ENCODE data around the gene LEF1.

LEF1 gene

DNA sequence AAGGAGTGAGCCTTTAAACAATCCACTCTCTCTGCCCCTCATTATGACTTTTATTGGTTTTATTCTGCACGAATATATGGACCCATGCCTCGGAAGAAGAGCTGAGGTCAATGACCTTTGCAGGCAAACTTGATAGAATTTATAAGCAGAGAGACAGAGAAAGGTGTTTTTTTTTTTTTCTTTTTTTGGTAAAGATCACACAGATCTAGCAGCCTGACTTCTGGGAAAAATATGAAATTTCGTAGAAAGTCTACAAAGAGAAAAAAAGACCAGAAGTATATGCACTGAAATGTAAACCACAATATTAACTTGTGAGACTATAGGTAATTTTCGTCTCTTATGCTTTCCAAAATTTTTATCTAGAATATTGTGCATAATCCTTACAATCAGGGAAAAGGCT lies 61.6 kb downstream of the LEF1 start:
- DNase-seq: no peak

DNA sequence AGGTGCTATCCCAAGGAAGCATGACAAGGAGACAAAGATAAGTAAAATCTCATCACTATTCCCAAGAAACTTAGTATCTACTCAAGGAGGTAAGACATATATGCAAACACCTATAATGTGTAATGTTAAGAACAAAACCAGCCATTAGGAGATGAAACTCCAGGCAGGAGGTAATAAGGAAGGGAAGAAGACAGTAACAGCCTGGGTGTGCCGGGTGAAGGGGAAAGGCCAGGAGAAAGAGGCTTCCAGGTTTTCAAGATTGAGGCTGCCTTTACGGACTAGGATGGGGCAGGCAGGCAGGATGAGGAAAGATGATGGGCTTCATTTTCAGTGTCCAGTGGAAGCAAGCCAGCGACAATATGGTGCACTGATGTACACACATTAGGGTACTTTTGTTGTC lies 62.5 kb downstream of the LEF1 start:
- DNase-seq: no peak

DNA sequence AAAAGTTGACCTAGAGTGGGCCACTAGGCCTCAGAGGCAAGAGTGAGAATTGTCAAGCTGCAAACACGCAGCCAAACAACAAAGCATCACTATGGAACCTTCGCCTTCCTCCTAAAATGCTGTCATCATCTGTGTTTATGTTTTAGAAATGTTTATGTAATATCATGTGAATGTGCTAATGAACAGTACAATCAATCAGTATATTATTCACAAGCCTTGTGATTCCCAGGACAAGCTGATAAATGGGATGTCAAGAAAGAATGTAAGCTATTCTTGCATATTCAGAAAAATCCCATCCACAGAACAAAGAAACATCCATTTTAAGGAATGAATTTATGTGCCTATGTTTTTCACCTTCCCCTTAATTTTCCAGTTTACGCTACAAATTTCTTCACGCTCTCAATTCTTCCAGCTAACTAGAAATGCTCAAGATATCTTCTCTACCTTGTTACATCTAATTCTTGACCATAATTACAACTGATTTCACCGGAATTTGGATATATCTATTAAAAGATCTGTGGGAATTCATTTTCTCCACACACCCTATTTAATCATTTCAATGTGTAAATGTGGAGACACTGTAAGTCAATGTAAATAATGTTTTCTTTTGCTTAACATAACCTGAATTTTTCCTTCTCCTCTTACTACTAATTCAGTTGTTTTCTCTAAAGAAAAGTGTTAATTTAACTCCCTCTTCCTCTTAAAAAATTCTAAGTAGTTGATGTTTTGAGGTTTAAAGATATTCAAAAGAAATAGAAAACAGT lies 65.5 kb downstream of the LEF1 start:
- DNase-seq: no peak

GRCh38 chr4:108100827-108101226 lies 67.9 kb downstream of the LEF1 start:
- no peak for DNase-seq

GRCh38 chr4:108099838-108100237 lies 68.9 kb downstream of the LEF1 start:
- DNase-seq: no peak

GRCh38 chr4:108097990-108098553 lies 70.7 kb downstream of the LEF1 start:
- no peak for DNase-seq

GRCh38 chr4:108094923-108095482 lies 73.7 kb downstream of the LEF1 start:
- DNase-seq: no peak

DNA sequence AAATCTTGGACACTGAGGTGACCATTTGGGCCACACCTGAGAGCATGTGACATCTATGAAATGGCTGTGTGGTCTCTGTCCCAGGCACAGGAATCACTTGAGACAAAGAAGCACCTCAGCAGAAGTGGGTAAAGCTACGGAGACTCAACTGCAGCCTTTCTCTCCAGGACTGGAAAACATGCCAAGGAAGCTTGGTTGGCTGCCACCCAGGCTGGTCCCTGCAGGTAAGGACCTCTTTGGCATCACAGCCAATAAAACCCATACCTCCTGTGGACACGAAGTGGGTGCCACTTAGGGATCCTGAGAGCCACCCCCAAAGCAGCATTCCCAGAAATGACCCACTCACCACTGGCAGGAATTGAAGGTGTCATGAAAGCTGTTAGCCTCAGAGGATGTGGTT lies 74.6 kb downstream of the LEF1 start:
- DNase-seq: no peak

- no peak for DNase-seq
Measured at GRCh38 chr4:108092288-108092687, 76.4 kb downstream of the LEF1 start.

GRCh38 chr4:108087293-108087967 lies 81.3 kb downstream of the LEF1 start:
- DNase-seq: no peak

- DNase-seq: no peak
Measured at GRCh38 chr4:108081256-108081655, 87.5 kb downstream of the LEF1 start.

DNA sequence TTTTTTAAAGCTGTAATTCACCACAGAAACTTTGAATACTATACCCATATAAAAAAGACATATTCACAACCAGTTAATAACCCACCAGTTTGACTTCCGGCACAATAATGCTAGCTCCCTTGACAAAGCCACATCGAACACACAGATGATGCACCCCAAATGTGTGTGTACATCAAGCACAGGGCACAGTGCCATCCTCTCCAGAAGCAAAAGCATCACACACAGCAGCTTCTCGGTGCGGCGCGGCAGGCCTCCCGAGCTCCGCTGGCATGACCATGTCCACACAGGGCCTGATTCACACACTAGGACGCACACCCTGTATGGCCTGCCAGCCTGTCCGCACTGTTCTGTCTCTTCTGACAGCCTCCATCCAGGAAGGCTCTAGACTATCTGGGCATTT lies 88.0 kb downstream of the LEF1 start:
- DNase-seq: no peak

- DNase-seq: no peak
Measured at GRCh38 chr4:108078024-108078733, 90.6 kb downstream of the LEF1 start.

DNA sequence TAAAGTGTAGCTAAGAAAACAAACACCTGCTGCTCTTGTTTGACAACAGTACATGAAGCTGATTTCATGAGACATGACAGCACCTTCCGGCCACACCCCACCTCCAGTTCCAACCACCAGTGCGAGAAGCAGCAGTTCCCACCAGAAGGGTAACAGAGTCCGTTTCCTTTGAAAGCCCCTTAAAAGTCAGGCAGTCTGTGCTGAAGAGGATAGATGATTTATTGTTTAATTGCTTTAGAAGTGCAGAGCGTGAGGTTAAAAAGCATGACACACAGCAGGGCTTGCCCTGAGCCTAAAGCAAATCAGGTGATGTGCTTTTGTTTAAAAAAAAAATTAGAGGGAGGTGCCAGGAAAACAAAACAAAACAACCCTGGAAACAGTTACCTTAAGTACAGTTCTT lies 96.4 kb downstream of the LEF1 start:
- DNase-seq: no peak

DNA sequence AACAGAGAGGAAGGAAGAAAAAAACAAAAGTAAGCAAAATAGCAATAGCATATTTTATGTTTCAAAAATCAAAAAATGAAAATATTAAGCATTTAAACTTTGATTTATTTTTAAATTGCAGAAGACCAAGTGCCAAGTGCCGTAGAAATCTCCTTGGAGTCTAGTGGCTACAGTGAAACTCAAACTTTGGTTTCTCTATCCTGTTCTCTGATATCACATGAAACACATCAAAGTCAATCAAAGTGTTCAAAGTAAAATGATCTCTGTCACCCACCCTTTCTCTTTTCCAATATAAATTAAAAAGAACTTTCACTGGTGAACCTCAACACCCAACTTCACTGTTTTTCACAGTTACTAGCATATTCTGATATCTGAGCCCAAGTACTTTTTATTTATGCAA lies 98.0 kb downstream of the LEF1 start:
- no peak for DNase-seq

DNA sequence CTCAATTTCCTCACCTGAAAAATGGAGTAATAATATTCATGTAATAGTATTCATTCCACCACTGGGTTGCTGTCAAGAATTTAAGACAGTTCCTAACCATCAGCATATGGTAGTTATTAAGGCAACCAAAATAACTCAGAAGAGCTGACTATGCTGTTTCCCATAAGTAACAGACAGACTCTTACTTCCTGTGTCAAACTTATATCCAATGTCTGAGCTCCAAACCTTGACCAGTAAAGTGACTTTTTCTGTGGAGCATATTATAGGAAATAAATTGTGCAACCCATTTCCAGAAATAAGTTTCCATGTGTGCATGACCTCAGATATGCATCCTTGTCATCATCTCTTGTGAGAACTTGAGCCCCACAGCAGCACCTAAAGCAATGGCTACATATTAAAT lies 100.3 kb downstream of the LEF1 start:
- DNase-seq: peak; percentile 87

DNA sequence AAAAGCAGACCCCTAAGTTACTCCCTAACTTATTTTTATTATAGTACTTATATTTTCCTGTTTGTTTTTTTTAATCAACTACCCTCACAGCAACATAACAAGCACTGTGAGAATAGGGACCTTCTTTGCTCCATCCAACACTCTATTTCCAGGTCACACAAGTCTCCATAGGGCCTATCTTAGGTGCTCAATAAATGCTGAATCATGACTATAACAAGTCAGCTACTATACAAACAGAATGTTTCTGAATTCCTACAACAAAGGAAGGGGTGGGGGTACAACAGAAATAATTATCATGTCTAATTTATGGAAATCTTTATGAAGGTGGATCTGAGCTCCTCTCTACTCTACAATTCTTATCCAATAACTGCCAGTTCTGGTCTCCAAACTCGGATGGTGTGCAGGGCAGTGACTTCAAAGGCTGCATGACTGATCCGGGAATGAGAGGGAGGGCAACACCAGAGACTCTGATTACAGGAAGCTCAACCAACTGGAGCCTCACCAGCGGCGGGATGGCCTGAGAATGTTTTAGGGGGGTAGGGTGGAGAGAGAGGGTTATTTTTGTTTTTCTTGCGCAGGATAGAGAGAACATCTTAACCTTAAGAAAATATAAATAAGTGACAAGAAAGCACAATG lies 107.9 kb downstream of the LEF1 start:
- DNase-seq: no peak

DNA sequence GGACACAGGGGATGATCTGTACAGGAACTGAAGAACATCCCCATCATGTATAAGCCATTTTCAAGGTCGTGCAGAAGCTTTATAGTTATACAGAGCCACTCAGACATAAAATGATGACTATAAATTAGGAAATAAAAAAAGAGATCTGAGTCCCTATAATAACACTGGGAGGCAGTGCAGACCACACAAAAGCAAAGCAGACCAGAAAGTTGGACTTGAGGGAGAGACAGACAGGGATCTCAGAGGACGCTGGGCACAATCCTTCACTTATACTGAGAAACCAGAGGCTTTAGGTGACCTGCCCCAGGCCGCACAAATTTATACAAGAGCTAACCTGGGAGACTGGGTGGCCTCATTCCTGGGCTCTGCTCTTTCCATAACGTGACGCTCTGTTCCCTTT lies 108.6 kb downstream of the LEF1 start:
- peak; percentile 56 for DNase-seq

DNA sequence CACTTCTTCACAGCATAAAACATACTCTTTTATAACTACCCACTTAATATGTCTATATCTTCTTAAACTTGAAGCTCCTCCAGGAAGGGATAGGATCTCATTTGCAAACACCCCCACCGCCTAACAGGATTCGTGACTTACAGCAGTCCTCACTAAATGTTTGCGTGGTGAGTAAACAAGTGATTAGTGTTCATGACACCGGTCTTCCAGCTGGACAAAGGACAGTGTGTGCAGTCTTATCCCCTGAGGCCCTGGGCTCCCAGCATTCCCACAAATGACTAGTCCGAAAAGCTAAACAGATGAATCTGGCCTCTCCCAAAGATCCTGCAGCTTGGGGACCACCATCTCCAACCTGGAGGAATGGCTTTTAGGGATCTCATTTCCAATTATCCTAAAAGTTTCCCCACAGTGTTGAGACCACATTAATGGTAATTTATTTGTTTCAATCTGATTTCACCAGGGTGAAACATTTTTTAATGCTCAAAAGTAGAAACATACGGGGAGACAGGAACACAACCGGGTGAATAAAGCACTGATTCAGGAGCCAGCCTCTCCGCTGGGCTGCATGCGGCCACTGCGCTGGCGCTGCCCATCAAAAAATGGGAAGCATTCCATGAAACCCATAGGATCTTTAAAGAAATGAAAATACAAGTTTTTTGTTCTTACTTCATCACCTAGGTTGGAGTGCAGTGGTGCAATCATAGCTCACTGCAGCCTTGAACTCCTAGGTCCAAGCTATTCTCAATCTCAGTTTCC lies 109.9 kb downstream of the LEF1 start:
- peak; percentile 53 for DNase-seq

DNA sequence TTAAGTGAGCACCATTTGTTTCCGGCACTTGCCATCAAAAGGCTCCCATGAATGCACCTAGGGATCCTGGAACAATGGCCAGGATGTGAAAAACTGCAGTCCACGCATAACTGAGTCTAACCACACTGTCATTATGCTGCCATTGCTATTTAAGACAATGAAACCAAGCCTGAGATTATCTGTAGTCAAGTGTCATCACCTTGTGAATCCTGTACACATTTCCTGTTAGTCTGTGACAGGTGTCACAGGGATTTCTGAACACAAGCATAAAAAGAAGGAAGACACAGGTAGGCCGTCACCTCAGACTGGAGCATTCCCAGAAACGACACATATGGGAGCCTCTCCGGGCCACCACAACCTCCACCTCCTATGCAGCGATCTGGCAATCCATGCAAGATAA lies 112.3 kb downstream of the LEF1 start:
- DNase-seq: no peak

GRCh38 chr4:108055787-108056186 lies 112.9 kb downstream of the LEF1 start:
- no peak for DNase-seq

- no peak for DNase-seq
Measured at GRCh38 chr4:108054025-108054638, 114.6 kb downstream of the LEF1 start.

All from fibroblast of skin of right quadriceps (primary cell).